MM.1S (cell line): Measurements from ENCODE around the gene IL7R.

Experiments used
- CTCF ChIP-seq: fragments of 300-600 bp; sonication (generic); IDR thresholded peaks from 2 replicates; pipeline ENCODE4 v1.5.1; 2016; ENCODE audit warnings: antibody characterized with exemption, low read length, mixed read lengths
- EZH2 ChIP-seq: fragments of 300-600 bp; sonication (generic); optimal IDR thresholded peaks from 2 replicates; pipeline ENCODE3; 2017; ENCODE audit warnings: low read depth, mild to moderate bottlenecking, antibody characterized with exemption, low read length, mixed read lengths
- EZH2phosphoT487 ChIP-seq: fragments of 300-600 bp; sonication (generic); IDR thresholded peaks from 2 replicates; pipeline ENCODE4 v1.6.1; 2018; ENCODE audit warnings: antibody characterized with exemption, low read length

- TF ChIP-seq CTCF, result no peak
- no peak for TF ChIP-seq EZH2phosphoT487
- TF ChIP-seq EZH2, result no peak
Measured at GRCh38 chr5:35855187-35855586, 1.5 kb upstream of the IL7R start.
